Thoracic aorta endothelial cell (primary cell): Measurements from ENCODE around the gene ZC3H14. TPM values are rescaled to one million over a fixed set of nuclear protein-coding genes. Genes with fewer than 3 reads are reported as not detected.

ENCODE experiments used
- small RNA-seq: library from RNA; depleted of rRNA; stranded (forward); fragments of <200 nt; gene quantifications from one replicate; pipeline ENCODE3, GENCODE V24; 2012
- total RNA-seq: library from RNA; depleted of rRNA; stranded (reverse); fragments of >200 nt; gene quantifications from 2 replicates; pipeline ENCODE4 v1.2.3, GENCODE V29; 2012

ZC3H14 gene
- total RNA-seq, result 75.9 and 80.0 TPM in 2 replicates

GRCh38 chr14:88562831-88563686 is at the start of gene ZC3H14:
TSS of gene ZC3H14 (plus strand) at chr14:88563037. CDS start at chr14:88563134, 97 bp downstream.

GRCh38 chr14:88554457-88555286 is 8.2 kb upstream of the ZC3H14 start, which contains the start of gene PTPN21:
TSS of gene PTPN21 (minus strand) at chr14:88555007. CDS start at chr14:88550417, 4,590 bp downstream.

Small RNA genes within 50 kb of the gene (small RNA-seq; reads per million reads assigned to genes)
- not detected for gene RNU4-22P

Other genes with a start within 250 kb of the ZC3H14 start
- gene KCNK10, start 239.8 kb upstream of the ZC3H14 start, total RNA-seq, result not detected in 2 replicates
- gene SPATA7, start 177.4 kb upstream of the ZC3H14 start, total RNA-seq, result 12.9 and 14.0 TPM in 2 replicates
- 7.5 and 9.8 TPM in 2 replicates for gene PTPN21, start 8.0 kb upstream of the ZC3H14 start, total RNA-seq
- 0.13 and 0.29 TPM in 2 replicates for gene EML5, start 229.9 kb downstream of the ZC3H14 start, total RNA-seq